Measurements from ENCODE around the gene AMH. TPM values are rescaled to one million over a fixed set of nuclear protein-coding genes. Genes with fewer than 3 reads are reported as not detected.
"Not testable (repeated sequence)": the region's sequence is repeated elsewhere in the genome, so short reads cannot be mapped to it uniquely, and the experiment has no call there.

AMH gene
- total RNA-seq, 1 experiment from 2014 or later, result 21.9 TPM

GRCh38 chr19:2280633-2281264 is 31.6 kb downstream of the AMH start:
- no peaks in the 10 kb centered on the region for H3K36me3 ChIP-seq (ENCODE audit: control insufficient read depth, insufficient read depth, low read length)
- BruUV-seq (replicated peaks), result no TSS peak
- no peak for TF ChIP-seq POLR2AphosphoS5 (IDR thresholded peaks at IDR 0.05; ENCODE audit: low read depth, low read length)
- TF ChIP-seq TCF7L2 (IDR thresholded peaks at IDR 0.05; ENCODE audit: low read depth, low read length), result no peak

GRCh38 chr19:2281265-2282061 is 32.3 kb downstream of the AMH start:
- H3K27ac ChIP-seq (ENCODE audit: low read length); in situ Hi-C loops (cut with HindIII; ENCODE audit: low pct_unique_long_range_greater_than_20kb, low sequenced_read_pairs); H3K4me1 ChIP-seq (ENCODE audit: control insufficient read depth, insufficient read depth, low read length); H3K36me3 ChIP-seq (ENCODE audit: control insufficient read depth, insufficient read depth, low read length); DNase-seq (ENCODE audit: low read depth, low spot score); H3K4me3 ChIP-seq (ENCODE audit: low read depth in 2 of 2, low read length in 2 of 2); CTCF ChIA-PET; H3K9me3 ChIP-seq (ENCODE audit: control insufficient read depth, insufficient read depth, low read depth, low read length); intact Hi-C loops (cut with micrococcal nuclease; ENCODE audit: unreplicated experiment); ATAC-seq; H3K27me3 ChIP-seq (ENCODE audit: control insufficient read depth, insufficient read depth, low read length); BruUV-seq (replicated peaks): not testable (repeated sequence)
- POLR2A ChIA-PET, result interaction anchor here (0.6 kb wide), 1 partner anchor 16 kb away, joined by 8 read pairs; no protein-coding TSS in a partner anchor

More at GRCh38 chr19:2280633-2281264, 31.6 kb downstream of the AMH start:
- Histone ChIP-seq H3K9me3 (ENCODE audit: control insufficient read depth, insufficient read depth, low read depth, low read length) (no peaks in the 10 kb centered on the region), H3K4me3 (ENCODE audit: low read depth in 2 of 2, low read length in 2 of 2) (no peak overlapping the region), H3K4me1 (ENCODE audit: control insufficient read depth, insufficient read depth, low read length) (no peaks in the 10 kb centered on the region), H3K27me3 (ENCODE audit: control insufficient read depth, insufficient read depth, low read length) (no peaks in the 10 kb centered on the region), H3K27ac (ENCODE audit: low read length) (no peak overlapping the region)
- ChIA-PET POLR2A (interaction anchor here (0.6 kb wide), 1 partner anchor 17 kb away, joined by 8 read pairs; no protein-coding TSS in a partner anchor), CTCF (no interaction called here)
- DNase-seq (ENCODE audit: low read depth, low spot score) (no peak), ATAC-seq (peak; percentile 28; the same call in 1 of the 2 replicates)
- intact Hi-C loops (cut with micrococcal nuclease; ENCODE audit: unreplicated experiment), result no loop called here
- in situ Hi-C loops (cut with HindIII; ENCODE audit: low pct_unique_long_range_greater_than_20kb, low sequenced_read_pairs), result no loop called here

DNA sequence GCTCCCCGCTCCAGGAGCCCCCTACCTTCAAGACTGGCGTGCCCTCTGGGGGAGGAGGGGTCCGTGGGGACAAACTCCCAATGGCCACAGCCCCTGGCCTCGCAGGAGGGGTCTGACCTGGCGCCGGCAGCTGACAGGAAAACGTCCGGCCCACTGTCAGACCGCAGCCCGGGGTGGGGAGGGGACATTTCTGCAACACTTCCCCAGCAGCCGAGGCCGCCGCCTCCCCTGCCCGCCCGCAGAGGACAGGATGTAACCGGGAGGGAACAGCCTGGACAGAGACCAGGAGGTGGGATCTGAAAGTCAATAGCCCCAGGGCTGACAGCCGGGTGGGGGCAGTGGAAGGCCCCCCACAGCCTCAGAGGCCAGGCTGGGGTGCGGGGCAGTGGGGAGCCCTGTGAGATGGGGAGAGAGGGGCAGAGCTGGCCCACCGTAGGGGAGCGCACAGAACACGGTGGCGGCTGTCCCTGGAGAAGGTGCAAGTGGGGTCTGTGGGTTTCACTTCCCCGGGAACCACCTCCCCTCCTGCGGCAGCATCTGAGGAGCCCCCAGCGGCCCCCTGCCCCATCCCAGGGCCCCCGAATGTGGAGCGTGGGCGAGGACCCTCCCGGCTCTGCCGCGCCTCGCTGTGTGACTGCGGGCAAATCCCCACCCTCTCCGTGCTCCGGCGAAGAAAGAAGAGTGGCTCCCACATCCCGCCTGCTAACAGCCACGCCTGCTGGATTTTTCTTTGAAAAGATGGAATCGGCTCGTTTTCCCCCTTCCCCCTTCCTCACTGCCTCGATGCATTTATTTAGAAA is 33.1 kb downstream of the AMH start, which contains the start of gene PEAK3:
Gene PEAK3 (minus strand): TSS at position 114 of the 800 bp plus-strand sequence. CDS start 1,244 bp downstream, outside the sequence.
- Histone ChIP-seq H3K27ac (ENCODE audit: low read length) (no peak within 1 kb of the TSS), H3K27me3 (ENCODE audit: control insufficient read depth, insufficient read depth, low read length) (no peaks in the 10 kb centered on the region), H3K4me1 (ENCODE audit: control insufficient read depth, insufficient read depth, low read length) (no peaks in the 10 kb centered on the region), H3K4me3 (ENCODE audit: low read depth in 2 of 2, low read length in 2 of 2) (no peak within 1 kb of the TSS), H3K36me3 (ENCODE audit: control insufficient read depth, insufficient read depth, low read length) (no peaks in the 10 kb centered on the region), H3K9me3 (ENCODE audit: control insufficient read depth, insufficient read depth, low read depth, low read length) (no peaks in the 10 kb centered on the region)
- ATAC-seq (peak; percentile 44; the same call in 1 of the 2 replicates), DNase-seq (ENCODE audit: low read depth, low spot score) (no peak)
- intact Hi-C loops (cut with micrococcal nuclease; ENCODE audit: unreplicated experiment) (no loop called here), in situ Hi-C loops (cut with HindIII; ENCODE audit: low pct_unique_long_range_greater_than_20kb, low sequenced_read_pairs) (no loop called here)
- BruUV-seq (replicated peaks), result no TSS peak
- CTCF ChIA-PET, result no interaction called here
- TF ChIP-seq TCF7L2 (IDR thresholded peaks at IDR 0.05; ENCODE audit: low read depth, low read length) (no peak), SIN3A (IDR thresholded peaks at IDR 0.05; ENCODE audit: borderline replicate concordance, insufficient read depth, low read depth, low read length) (no peak), CTCF (IDR thresholded peaks at IDR 0.05) (no peak), POLR2AphosphoS5 (IDR thresholded peaks at IDR 0.05; ENCODE audit: low read depth, low read length) (no peak)
- TF ChIP-seq, protein P1, sequence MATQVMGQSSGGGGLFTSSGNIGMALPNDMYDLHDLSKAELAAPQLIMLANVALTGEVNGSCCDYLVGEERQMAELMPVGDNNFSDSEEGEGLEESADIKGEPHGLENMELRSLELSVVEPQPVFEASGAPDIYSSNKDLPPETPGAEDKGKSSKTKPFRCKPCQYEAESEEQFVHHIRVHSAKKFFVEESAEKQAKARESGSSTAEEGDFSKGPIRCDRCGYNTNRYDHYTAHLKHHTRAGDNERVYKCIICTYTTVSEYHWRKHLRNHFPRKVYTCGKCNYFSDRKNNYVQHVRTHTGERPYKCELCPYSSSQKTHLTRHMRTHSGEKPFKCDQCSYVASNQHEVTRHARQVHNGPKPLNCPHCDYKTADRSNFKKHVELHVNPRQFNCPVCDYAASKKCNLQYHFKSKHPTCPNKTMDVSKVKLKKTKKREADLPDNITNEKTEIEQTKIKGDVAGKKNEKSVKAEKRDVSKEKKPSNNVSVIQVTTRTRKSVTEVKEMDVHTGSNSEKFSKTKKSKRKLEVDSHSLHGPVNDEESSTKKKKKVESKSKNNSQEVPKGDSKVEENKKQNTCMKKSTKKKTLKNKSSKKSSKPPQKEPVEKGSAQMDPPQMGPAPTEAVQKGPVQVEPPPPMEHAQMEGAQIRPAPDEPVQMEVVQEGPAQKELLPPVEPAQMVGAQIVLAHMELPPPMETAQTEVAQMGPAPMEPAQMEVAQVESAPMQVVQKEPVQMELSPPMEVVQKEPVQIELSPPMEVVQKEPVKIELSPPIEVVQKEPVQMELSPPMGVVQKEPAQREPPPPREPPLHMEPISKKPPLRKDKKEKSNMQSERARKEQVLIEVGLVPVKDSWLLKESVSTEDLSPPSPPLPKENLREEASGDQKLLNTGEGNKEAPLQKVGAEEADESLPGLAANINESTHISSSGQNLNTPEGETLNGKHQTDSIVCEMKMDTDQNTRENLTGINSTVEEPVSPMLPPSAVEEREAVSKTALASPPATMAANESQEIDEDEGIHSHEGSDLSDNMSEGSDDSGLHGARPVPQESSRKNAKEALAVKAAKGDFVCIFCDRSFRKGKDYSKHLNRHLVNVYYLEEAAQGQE (IDR thresholded peaks at IDR 0.05; ENCODE audit: insufficient read depth in 1 of 2, low read depth in 2 of 2, low read length in 1 of 2), result no peak
- POLR2A ChIA-PET, result interaction anchor here (0.7 kb wide), 2 partner anchors 47 to 318 kb away, joined by 3 read pairs; no protein-coding TSS in a partner anchor
